Measurements from ENCODE around the gene MAN2C1. TPM values are rescaled to one million over a fixed set of nuclear protein-coding genes. Genes with fewer than 3 reads are reported as not detected.
A peak's percentile ranks its signal among the peaks of the same experiment; 100 is the strongest.

MAN2C1 gene
- total and polyA plus RNA-seq, 9 of the 15 experiments (the other 6 are each of a cell fraction or from before 2014, with no cell fraction given), result 2.0 to 141 (median 39.9) TPM

- TF ChIP-seq RERE (CRISPR knock-in tag; IDR thresholded peaks at IDR 0.05; ENCODE audit: borderline replicate concordance), result no peak
- TF ChIP-seq TAF1 (IDR thresholded peaks at IDR 0.05; ENCODE audit: control insufficient read depth, extremely low read depth, insufficient read depth, low read length, severe bottlenecking), result peak; percentile 21
- no peak for TF ChIP-seq RNF2 (IDR thresholded peaks at IDR 0.05)
- TF ChIP-seq DPF2 (IDR thresholded peaks at IDR 0.05), result peak; percentile 44; the same call in 1 of the 2 replicates
- peak; percentile 14; the same call in 1 of the 2 replicates for TF ChIP-seq BHLHE40 (IDR thresholded peaks at IDR 0.05; ENCODE audit: low read length)
- no peak for TF ChIP-seq HDGF (IDR thresholded peaks at IDR 0.05)
- no peak for TF ChIP-seq PHTF2 (CRISPR knock-in tag; IDR thresholded peaks at IDR 0.05)
- TF ChIP-seq ZNF224 (CRISPR knock-in tag; IDR thresholded peaks at IDR 0.05), result no peak
- TF ChIP-seq ZBTB8A (IDR thresholded peaks at IDR 0.05; ENCODE audit: partially characterized antibody), result no peak
- TF ChIP-seq RBBP5 (IDR thresholded peaks at IDR 0.05; ENCODE audit: borderline replicate concordance, insufficient read depth, low read length, poor library complexity, severe bottlenecking), result no peak
- no peak for TF ChIP-seq SMAD3 (CRISPR knock-in tag; conservative IDR thresholded peaks at IDR 0.05)
- TF ChIP-seq CREM (IDR thresholded peaks at IDR 0.05; ENCODE audit: low read depth), result peak; percentile 62
- TF ChIP-seq ID3 (CRISPR knock-in tag; IDR thresholded peaks at IDR 0.05), result no peak
- peak; percentile 29; the same call in 1 of the 2 replicates for TF ChIP-seq ID3 (tag; IDR thresholded peaks at IDR 0.05)
- TF ChIP-seq CGGBP1 (CRISPR knock-in tag; IDR thresholded peaks at IDR 0.05), result no peak
- peak; percentile 95 for TF ChIP-seq ZNF263 (CRISPR knock-in tag; IDR thresholded peaks at IDR 0.05; ENCODE audit: borderline replicate concordance)
- no peak for TF ChIP-seq ZNF134 (CRISPR knock-in tag; conservative IDR thresholded peaks at IDR 0.05)
- TF ChIP-seq ZNF512 (tag; IDR thresholded peaks at IDR 0.05), result no peak
- TF ChIP-seq PPARD (CRISPR knock-in tag; IDR thresholded peaks at IDR 0.05), result no peak
Observed at GRCh38 chr15:75347222-75348033, 21.0 kb downstream of the MAN2C1 start (continued).
